NCI-H345 treated with DMSO at 0.1 percent for 48 hours (cell line): ENCODE results near the gene SLC6A5.

Source experiments
- DNase-seq: peaks from one replicate; lab custom pipeline; 2025; ENCODE audit not compliant: unreplicated experiment; lab: John Stamatoyannopoulos, UW

SLC6A5 gene

DNA sequence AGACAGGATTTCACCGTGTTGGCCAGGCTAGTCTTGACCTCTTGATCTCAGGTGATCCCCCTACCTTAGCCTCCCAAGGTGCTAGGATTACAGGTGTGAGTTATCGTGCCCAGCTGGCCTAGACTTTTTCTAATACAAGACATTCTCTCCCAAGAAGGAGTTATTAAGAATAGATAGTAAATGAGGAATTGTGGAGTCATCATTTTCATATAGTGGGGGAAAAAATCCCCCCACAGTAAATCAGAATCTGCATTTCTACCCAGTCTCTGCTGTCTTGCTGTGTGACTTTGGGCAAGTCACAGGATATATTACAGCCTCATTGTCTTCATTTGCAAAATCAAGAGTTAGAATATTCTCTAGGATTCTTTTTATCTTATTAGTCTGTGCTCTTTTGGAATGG, 21.6 kb downstream of the SLC6A5 start:
- no peak for DNase-seq

- peak; percentile 38 for DNase-seq
These were observed 22.3 kb downstream of the SLC6A5 start for GRCh38 chr11:20621679-20622078.

DNA sequence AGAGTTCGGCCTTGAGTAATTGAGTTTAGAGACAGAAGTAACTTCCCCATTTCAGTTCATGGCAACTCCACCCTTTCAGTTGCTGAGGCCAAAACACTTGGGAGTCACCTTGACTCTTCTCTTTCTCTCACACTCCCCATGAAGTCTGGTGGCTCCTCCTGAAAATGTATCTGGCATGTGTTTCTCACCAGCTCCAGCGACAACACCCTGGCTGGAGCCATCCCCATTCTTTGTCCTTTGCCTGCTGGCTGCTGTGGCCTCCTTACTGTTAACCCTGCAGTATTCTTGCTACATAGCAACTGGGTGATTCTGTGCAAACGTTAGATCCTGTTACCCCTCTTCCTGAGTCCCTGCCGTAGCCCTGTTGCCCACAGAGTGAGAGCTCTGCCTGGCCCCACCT, 23.8 kb downstream of the SLC6A5 start:
- no peak for DNase-seq

- no peak for DNase-seq
These were observed 26.9 kb downstream of the SLC6A5 start for GRCh38 chr11:20626279-20626678.

DNA sequence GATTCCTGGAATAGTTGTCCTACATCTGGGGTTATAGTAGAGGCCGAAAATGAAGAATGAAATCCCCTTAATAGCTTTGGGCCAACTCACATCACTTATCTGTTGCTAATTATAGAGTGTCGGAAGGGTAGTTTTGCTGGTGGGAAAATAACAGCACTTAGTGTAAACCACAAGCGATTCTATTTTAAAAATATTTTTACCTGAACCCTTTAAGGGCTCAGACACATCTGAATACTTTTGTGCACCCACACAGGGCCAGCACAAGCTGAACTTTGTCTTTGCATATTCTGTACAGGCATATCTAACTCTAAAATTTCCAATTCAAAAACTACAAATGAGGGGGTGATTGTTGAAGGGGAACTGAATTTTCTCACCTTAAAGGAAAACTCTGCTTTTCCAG, 27.6 kb downstream of the SLC6A5 start:
- DNase-seq: no peak

DNA sequence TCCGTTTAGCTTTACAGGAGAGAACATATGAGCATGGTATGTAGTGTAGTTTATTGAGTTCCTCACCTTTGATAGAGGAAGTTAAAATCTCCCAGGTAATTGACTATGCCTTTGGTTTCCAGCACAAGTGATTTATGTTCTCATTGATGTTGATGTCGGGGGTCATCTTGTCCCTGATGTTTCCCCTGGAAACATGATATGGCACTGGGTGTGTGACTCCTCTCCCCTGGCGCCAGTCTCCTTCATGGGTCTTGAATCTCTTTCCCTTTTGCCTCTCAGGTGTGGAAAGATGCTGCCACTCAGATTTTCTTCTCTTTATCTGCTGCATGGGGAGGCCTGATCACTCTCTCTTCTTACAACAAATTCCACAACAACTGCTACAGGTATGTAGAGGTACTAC, 28.3 kb downstream of the SLC6A5 start:
- no peak for DNase-seq

GRCh38 chr11:20631519-20632168, 32.2 kb downstream of the SLC6A5 start:
- no peak for DNase-seq

DNA sequence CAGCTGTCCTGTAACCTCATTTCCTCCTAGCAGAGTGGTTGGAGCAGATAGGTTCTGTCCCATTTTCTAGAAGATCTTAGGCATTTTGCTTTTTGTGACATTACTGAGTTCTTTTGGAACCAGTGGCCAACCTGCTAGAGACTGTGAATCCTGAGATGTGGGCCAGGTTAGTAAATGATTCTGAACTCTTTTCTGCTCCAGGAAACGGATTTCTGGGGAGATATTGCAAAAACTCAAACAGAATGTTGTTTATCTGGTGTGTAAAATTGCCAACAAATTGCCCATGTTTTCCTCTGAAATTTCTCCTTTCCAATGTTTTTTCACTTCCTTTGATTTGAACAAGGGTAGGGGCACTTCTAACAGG, 32.7 kb downstream of the SLC6A5 start:
- no peak for DNase-seq

- no peak for DNase-seq
These were observed 34.6 kb downstream of the SLC6A5 start for GRCh38 chr11:20634044-20634443.

GRCh38 chr11:20634781-20635180, 35.4 kb downstream of the SLC6A5 start:
- DNase-seq: no peak

- DNase-seq: no peak
These were observed 38.7 kb downstream of the SLC6A5 start for GRCh38 chr11:20638074-20638473.

DNA sequence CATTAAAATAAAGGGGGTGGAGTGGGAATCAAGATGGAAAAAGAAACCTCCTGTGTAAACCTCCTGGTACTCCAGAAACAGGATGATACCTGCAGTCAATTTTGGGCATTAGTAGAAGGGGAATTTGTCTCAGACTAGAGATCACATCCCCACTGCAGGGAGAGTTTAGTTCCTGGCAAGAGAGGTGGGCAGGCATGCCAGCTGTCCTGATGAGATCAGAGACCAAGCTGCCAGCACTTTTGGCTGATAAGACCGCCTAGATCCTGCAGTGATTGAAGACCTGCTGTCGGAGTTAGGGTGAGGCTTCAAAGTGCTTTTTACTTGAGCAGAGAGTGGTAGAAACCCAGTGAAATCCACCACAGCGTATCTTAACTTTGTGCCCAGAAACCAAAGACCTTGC, 40.3 kb downstream of the SLC6A5 start:
- no peak for DNase-seq

DNA sequence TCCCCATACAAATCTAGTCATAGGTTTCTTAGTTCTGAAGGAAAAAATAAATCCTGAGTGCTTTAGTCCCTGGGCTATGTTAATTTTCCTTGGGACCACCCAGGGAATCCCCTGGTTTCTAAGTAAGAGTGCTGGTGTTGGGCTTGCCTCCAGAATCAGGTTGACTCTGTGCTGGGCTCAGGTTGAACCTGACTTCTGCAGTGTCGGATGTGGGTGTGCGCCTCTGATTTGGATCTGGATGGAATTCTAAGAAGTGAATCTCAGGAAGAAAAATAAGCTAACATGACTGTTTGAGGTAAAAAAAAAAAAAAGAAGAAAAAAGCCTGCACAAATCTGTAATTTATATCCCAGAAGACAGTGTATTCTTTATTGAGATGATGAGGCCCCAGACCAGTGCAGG, 41.0 kb downstream of the SLC6A5 start:
- no peak for DNase-seq

DNA sequence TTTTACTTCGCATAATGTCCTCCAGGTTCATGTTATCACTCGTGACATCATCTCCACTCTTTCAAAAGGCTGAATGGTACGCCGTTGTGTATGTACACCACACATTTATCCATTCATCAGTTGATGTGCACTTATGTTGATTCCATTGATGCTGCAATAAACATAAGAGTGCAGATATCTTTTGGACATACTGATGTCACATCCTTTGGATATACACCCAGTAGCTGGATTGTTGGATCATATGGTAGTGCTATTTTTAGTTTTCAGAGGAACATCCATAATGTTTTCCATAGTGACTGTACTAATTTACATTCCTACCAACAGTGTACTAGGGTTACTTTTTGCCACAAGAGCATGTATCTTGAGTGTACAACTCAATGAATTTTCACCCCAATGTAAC, 45.0 kb downstream of the SLC6A5 start:
- DNase-seq: no peak

DNA sequence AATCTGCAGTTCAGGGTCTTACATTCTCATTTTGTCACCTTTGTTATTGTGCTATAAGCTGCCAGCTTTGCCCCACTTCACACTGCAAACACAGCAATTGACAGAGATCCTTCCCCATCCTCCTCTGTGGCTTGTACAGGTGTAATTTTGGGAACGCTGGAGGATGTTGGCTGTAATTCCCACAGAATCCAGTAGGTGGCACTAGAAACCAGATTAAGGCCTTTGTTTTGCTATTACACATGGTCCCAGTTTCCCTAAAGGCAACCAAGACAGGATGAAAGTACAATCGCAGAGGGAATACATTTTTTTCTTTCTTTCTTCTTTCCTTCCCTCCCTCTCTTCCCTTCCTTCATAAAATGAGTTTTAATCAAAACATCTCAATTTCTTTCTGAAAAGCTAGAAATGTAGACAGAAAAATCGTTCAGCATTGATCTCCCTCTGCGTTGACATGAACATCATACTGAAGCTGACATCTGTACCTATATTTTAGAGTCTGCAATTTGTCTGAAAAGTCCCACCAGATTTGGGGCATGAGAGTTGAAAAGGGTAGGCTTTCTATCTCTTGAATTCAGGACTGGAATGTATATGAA, 48.7 kb downstream of the SLC6A5 start:
- peak; percentile 60 for DNase-seq

DNA sequence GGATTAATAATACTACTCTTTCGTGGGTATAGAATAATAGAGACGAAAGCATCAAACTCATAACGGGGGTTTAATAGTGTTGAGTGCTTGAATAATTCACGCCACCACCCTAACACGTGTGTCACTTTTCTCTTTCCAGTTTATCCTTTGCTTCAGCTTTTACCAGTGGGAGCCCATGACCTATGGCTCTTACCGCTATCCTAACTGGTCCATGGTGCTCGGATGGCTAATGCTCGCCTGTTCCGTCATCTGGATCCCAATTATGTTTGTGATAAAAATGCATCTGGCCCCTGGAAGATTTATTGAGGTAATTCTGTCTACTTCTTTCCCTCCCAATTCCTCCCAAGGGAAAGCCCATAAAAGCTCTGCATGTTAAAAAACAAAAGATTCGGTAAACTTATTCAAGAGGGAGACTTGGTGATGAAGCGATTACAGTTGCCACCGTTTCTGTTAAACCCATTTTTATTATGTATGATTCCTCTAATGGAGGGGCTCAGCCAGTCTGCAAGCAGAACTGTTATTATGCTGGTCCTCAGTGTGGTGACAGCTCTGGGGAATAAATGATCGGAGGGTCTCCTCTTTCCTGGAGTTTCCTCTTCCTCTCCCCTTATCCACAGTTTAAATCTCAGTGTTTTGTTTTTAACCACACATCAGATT, 52.9 kb downstream of the SLC6A5 start:
- DNase-seq: no peak

- DNase-seq: no peak
These were observed 54.6 kb downstream of the SLC6A5 start for GRCh38 chr11:20654038-20654437.

- DNase-seq: no peak
These were observed 57.5 kb downstream of the SLC6A5 start for GRCh38 chr11:20656901-20657300.

DNA sequence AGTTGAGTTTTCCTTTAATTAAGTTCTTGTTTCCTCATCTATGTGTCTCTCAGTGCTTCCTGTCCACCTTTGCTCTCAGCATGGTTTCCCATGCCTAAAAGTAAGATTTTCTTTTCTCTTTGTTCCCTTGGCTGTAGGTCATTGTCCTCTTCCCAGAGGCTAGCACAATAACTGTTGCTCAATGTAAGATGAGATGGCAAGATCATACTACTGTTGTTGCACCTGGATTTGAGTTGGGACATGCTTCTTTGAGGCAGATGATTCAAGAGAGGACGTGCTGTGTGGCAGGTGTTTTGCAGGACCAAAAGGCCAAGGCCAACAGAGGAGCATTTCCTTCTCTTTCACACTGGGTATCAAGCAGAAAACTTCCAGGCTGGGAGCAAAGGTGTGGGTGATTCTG, 58.7 kb downstream of the SLC6A5 start:
- peak; percentile 81 for DNase-seq

GRCh38 chr11:20661445-20661844, 62.0 kb downstream of the SLC6A5 start:
- no peak for DNase-seq

DNA sequence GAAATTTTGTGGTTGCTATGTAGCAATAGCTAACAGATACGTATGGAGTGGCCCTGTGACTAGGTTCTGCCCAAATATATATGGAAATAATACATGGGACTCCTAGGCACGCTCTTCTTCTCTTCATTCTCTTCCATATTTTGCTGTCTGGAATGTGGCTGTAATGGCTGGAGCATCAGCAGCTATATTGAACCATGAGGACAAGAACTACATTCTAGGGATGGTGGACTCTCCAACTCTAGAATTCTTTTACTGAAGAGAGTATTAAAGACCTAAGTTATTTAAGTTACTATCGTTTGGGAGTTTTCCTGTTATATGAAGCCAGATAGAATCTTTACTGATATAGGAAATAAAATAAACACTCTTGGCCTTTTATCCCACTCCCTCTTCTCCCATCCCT, 62.4 kb downstream of the SLC6A5 start:
- no peak for DNase-seq

GRCh38 chr11:20668131-20668809, 68.9 kb downstream of the SLC6A5 start:
- DNase-seq: no peak
